Duodenal mucosa (tissue), 2 donors: ENCODE measurements around the gene MYO3A.
A peak's percentile ranks its signal among the peaks of the same experiment; 100 is the strongest.

ENCODE experiments used
- H3K27ac ChIP-seq: one replicate; pipeline ENCODE4 v1.7.0; 2013; ENCODE audit warnings: low read depth, low read length
- H3K27me3 ChIP-seq, 2 donors: one replicate each; pipeline ENCODE4 v1.7.0; 2013; ENCODE audit warnings: low read length in 2 of 2, control low read depth in 1 of 2; ENCODE audit not compliant: insufficient read depth in 2 of 2, control insufficient read depth in 1 of 2
- H3K36me3 ChIP-seq, 2 donors: one replicate each; pipeline ENCODE4 v1.7.0; 2013; ENCODE audit warnings: low read length in 2 of 2, control low read depth in 1 of 2; ENCODE audit not compliant: insufficient read depth in 2 of 2, control insufficient read depth in 1 of 2
- H3K4me1 ChIP-seq, 2 donors: one replicate each; pipeline ENCODE4 v1.7.0; 2013; ENCODE audit warnings: low read length in 2 of 2, control low read depth in 1 of 2; ENCODE audit not compliant: insufficient read depth in 2 of 2, control insufficient read depth in 1 of 2
- H3K4me3 ChIP-seq, 2 donors: one replicate each; pipeline ENCODE4 v1.7.0; 2013; ENCODE audit warnings: low read length in 2 of 2, low read depth in 1 of 2
- H3K9ac ChIP-seq, 2 donors: one replicate each; pipeline ENCODE4 v1.7.0; 2013; ENCODE audit warnings: low read length in 2 of 2, low read depth in 1 of 2
- H3K9me3 ChIP-seq, 2 donors: one replicate each; pipeline ENCODE4 v1.7.0; 2013; ENCODE audit warnings: low read length in 2 of 2, control low read depth in 1 of 2; ENCODE audit not compliant: control insufficient read depth in 1 of 2

The MYO3A gene

GRCh38 chr10:26215935-26216584 is 282.0 kb downstream of the MYO3A start:
- peaks cover 70 to 94% of the 10 kb centered on the region in 2 donors for H3K27me3 ChIP-seq

DNA sequence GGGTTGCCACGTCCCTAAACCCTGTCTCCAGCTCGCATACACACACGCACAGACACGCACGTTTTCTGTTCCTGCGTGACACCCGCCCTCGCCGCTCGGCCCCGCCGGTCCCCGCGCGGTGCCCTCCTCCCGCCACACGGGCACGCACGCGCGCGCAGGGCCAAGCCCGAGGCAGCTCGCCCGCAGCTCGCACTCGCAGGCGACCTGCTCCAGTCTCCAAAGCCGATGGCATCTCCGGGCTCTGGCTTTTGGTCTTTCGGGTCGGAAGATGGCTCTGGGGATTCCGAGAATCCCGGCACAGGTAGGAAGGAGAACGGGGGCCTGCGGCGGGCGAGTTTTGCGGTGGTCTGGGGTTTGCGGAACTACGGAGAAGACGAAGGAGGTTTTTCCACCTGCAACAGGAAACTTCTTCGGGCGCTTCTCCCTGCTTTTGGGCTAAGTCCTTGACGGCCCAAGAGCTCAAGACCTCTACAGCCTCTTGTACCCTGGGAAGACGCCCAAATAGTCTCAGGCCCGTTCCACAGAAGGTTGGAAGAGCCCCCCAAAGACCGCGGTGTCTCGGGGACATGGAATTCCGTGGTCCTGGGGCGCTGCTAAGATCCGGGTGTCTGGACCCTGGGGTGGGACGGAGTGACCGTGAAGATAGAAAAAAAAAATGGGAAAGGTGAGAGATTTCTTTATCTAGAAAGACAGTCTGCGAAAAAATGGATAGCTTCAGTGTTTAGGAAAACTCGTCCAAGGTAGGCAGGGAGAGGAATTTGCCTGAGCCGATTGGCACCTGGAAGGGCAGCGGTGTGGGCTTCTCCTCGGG is 282.8 kb downstream of the MYO3A start, which contains the start of gene GAD2:
Gene GAD2, plus strand, starts transcription at position 190 of the 811 bp plus-strand sequence. Its CDS starts 36 bp downstream, at position 226.
- peak within 1 kb of the TSS in 1 of 2 donors; percentile 5 for H3K4me3 ChIP-seq
- H3K4me1 ChIP-seq: no peaks in the 10 kb centered on the region
- peaks cover 74 to 97% of the 10 kb centered on the region in 2 donors for H3K27me3 ChIP-seq

More at GRCh38 chr10:26215935-26216584, 282.0 kb downstream of the MYO3A start:
- Histone ChIP-seq H3K27ac (no peak overlapping the region), H3K36me3 (no peaks in the 10 kb centered on the region), H3K4me3 (peak overlapping the region in 1 of 2 donors; percentile 5), H3K9me3 (no peaks in the 10 kb centered on the region), H3K9ac (no peak overlapping the region), H3K4me1 (no peaks in the 10 kb centered on the region)

GRCh38 chr10:26217396-26218086 is 283.5 kb downstream of the MYO3A start:
- Histone ChIP-seq H3K4me3 (no peak overlapping the region), H3K27ac (no peak overlapping the region), H3K27me3 (peaks cover 68 to 97% of the 10 kb centered on the region in 2 donors), H3K4me1 (no peaks in the 10 kb centered on the region), H3K9ac (no peak overlapping the region), H3K36me3 (no peaks in the 10 kb centered on the region), H3K9me3 (no peaks in the 10 kb centered on the region)

More for the DNA sequence above, 282.8 kb downstream of the MYO3A start, which contains the start of gene GAD2:
- Histone ChIP-seq H3K9me3 (no peaks in the 10 kb centered on the region), H3K36me3 (no peaks in the 10 kb centered on the region), H3K9ac (no peak within 1 kb of the TSS), H3K27ac (no peak within 1 kb of the TSS)

DNA sequence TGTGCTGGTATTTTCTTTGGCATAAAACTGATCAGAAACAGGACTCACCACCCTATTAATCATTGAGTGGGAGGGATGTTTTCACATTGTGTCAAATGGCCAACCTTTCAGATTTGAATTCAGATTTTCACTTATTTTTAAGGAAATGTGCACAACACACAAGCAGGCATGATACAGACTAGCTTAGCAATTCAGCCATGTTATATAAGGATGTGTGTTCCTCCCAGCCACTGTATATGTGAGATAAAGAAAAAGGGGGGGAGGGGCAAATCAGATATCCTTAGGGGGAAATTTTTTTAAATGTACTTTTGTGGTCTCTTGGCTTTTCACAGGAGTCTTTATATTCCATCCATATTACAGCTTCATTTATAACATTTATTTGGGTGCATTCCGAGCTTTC is 285.6 kb downstream of the MYO3A start:
- H3K27me3 ChIP-seq: peaks cover 55 to 79% of the 10 kb centered on the region in 2 donors
- H3K4me1 ChIP-seq: no peaks in the 10 kb centered on the region
- H3K9ac ChIP-seq: no peak overlapping the region
- no peak overlapping the region for H3K27ac ChIP-seq
- no peaks in the 10 kb centered on the region for H3K36me3 ChIP-seq
- H3K4me3 ChIP-seq: no peak overlapping the region
- H3K9me3 ChIP-seq: no peaks in the 10 kb centered on the region

GRCh38 chr10:26220901-26221300 is 286.9 kb downstream of the MYO3A start:
- Histone ChIP-seq H3K4me1 (no peaks in the 10 kb centered on the region), H3K36me3 (no peaks in the 10 kb centered on the region), H3K9ac (no peak overlapping the region), H3K9me3 (no peaks in the 10 kb centered on the region), H3K27ac (no peak overlapping the region), H3K27me3 (peaks cover 43 to 68% of the 10 kb centered on the region in 2 donors), H3K4me3 (no peak overlapping the region)

GRCh38 chr10:26221541-26221940 is 287.5 kb downstream of the MYO3A start:
- Histone ChIP-seq H3K36me3 (no peaks in the 10 kb centered on the region), H3K4me3 (no peak overlapping the region), H3K27me3 (peaks cover 37 to 62% of the 10 kb centered on the region in 2 donors), H3K27ac (no peak overlapping the region), H3K4me1 (no peaks in the 10 kb centered on the region), H3K9me3 (no peaks in the 10 kb centered on the region), H3K9ac (no peak overlapping the region)

- Histone ChIP-seq H3K27me3 (peaks cover 27 to 52% of the 10 kb centered on the region in 2 donors), H3K27ac (no peak overlapping the region), H3K36me3 (no peaks in the 10 kb centered on the region), H3K9ac (no peak overlapping the region), H3K4me1 (no peaks in the 10 kb centered on the region), H3K4me3 (no peak overlapping the region), H3K9me3 (no peaks in the 10 kb centered on the region)
Measured at GRCh38 chr10:26222563-26222962, 288.5 kb downstream of the MYO3A start.

GRCh38 chr10:26225322-26225721 is 291.3 kb downstream of the MYO3A start:
- H3K27ac ChIP-seq: no peak overlapping the region
- H3K9me3 ChIP-seq: no peaks in the 10 kb centered on the region
- H3K4me3 ChIP-seq: no peak overlapping the region
- H3K9ac ChIP-seq: no peak overlapping the region
- peaks cover 10 to 26% of the 10 kb centered on the region in 2 donors for H3K27me3 ChIP-seq
- H3K36me3 ChIP-seq: no peaks in the 10 kb centered on the region
- no peaks in the 10 kb centered on the region for H3K4me1 ChIP-seq

- peaks cover under 1 to 4% of the 10 kb centered on the region in 2 donors for H3K27me3 ChIP-seq
Measured at GRCh38 chr10:26227786-26228185, 293.8 kb downstream of the MYO3A start.

DNA sequence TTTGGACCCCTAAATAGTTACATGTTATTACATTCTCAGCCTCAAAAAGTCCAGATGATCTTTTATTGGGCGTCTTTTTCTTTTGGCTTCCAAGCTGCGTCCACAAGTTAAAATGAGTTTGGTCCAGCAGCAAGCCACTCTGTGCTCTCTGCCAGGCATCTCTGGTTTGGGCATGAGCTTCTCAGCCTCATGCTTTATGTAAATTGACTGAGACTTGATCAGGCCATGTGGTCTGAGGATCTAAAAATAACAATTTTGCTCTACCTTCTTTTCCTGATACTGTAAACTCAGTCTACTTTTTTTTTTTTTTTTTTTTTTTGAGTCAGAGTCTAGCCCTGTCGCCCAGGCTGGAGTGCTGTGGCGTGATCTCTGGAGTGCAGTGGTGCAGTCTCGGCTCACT is 298.1 kb downstream of the MYO3A start:
- no peaks in the 10 kb centered on the region for H3K4me1 ChIP-seq
- H3K9ac ChIP-seq: no peak overlapping the region
- no peak overlapping the region for H3K27ac ChIP-seq
- H3K36me3 ChIP-seq: no peaks in the 10 kb centered on the region
- H3K4me3 ChIP-seq: no peak overlapping the region
- no peaks in the 10 kb centered on the region for H3K9me3 ChIP-seq
- no peaks in the 10 kb centered on the region for H3K27me3 ChIP-seq

More at GRCh38 chr10:26227786-26228185, 293.8 kb downstream of the MYO3A start:
- Histone ChIP-seq H3K9ac (no peak overlapping the region), H3K4me1 (no peaks in the 10 kb centered on the region), H3K27ac (no peak overlapping the region), H3K9me3 (no peaks in the 10 kb centered on the region), H3K36me3 (no peaks in the 10 kb centered on the region), H3K4me3 (no peak overlapping the region)
